UCSD-AML1 (cell line): ENCODE results near the gene PRDM2.

Experiments
- DNase-seq: peaks from one replicate; lab custom pipeline; 2025; ENCODE audit not compliant: unreplicated experiment; lab: John Stamatoyannopoulos, UW

Gene PRDM2

DNA sequence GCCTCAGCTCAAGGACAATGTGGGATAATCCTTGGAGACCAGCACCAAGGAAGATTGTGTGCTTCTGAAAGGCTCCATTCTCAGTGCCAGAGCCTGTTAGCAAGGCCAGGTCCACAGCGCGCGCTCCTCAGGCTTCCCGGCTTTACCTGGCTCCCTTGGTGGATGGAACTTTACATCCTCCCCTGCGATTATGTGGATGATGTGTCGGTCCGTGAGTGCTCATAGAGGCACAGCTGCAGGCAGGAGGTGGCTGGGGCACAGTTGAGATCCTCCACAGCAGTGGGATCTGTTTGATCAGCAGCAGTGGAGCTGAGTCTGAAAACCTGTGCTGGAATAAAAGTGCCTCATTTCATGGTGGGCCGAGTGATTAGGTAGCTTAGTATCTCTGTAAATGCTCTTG lies 62.7 kb downstream of the PRDM2 start:
- DNase-seq = no peak

DNA sequence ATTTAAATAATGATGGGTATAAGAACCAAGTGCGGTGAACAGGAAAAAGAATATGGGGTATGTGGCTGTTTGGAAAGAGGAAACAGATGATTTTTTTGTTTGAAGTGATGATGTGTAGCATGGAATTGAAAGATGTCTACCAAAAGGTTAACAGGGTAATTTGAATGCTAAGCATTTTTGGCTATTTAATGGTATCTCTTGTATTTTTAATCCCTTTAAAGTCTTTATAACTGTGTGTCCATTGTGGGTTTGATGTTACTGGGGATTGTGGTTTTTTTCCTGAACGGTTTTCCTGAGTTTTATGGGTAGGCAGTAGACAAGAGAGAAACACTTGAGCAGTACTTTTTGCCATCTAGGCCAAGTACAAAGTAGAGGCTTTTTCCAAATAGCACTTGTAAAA lies 63.2 kb downstream of the PRDM2 start:
- no peak for DNase-seq

DNA sequence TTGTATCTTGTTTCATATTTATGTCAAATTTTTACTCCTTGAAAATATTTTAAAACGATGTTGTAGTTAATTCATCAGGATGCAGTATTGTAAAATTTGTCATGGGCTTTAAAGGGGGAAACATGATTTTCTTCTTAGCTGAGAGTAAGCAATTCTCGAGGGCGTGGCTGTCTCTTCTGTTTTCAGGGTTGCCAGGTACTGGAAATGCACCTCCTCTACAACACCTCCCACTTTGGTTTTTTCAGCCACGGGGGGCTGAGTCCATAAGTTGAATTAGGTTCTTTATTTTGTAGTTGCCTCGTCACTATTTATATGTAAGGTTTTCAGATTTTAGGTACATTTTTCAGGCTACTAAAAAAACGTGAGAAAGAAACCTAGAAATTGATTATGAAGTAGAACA lies 64.0 kb downstream of the PRDM2 start:
- DNase-seq = no peak

DNA sequence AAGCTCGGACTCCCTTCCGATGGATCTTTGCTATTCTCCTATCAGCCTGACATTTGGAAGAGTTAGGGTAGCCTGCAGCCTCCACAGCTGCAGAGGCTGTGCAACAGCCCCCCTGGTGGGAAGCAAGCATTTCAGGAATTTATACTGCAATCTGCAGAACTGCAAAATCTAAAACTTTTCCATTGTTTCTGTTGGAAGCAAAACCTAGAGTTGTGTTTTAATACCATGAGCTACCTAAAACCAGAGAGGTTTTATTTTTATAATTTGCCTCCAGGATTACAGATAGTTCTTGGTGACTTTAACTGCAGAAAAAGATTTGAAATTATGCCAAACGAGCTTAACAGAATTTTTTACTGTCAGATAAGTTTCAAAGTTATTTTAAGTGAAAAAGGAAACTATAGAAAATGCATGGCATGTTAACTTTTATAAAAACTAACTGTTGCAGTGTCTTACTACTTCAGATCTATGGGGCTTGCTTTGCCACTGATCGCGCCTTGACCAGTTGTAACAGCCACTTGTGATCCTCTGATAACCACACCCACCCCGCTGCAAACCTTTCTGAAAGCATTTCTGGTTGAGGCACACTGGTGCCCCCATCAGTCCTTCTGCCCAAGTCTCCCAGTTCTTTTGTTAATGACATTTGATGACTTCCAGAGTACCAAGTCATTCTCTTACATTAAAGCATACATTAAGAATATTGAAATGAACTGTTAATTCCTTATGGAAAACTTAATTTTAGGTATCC lies 64.8 kb downstream of the PRDM2 start:
- DNase-seq = no peak

DNA sequence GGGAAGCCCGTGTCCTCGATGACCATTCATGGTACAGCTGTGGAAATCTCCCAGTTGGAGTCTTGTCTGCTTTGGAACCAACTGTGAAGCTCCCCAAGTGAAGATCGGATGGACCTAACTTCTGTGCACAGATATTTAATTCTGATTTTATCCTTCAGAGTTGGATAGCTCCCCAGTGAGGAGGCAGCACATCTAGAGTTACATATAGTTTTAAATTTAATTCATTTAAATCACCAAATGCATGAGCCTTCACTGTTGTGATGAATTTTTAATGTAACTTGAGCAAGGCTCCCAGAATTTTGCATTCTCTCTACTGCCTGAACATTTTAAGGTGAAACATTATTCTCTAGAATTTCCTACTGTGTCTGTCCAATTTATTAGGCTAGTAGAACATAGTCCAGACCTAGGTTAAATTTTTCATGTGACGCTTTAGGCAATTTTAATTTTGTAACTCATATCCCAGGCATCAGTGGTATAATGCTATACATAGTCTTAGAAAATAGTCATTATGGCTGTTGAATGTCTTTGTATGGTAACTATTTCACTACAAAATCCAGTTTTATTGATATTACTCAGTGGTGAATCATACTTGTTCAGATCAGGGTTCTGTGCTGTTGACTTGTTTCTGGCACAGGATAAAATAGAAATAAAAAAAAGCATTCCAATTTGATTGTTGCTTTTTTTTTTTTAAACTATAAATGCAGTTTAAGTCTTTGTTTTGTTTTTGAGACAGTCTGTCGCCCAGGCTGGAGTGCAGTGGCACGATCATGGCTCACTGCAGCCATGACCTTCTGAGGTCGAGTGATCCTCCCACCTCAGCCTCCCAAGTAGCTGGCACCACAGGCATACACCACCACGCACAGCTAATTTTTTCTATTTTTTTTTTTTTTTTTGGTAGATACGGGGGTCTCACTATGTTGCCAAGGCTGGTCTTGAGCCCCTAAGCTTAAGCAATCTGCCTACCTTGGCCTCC lies 66.9 kb downstream of the PRDM2 start:
- no peak for DNase-seq

DNA sequence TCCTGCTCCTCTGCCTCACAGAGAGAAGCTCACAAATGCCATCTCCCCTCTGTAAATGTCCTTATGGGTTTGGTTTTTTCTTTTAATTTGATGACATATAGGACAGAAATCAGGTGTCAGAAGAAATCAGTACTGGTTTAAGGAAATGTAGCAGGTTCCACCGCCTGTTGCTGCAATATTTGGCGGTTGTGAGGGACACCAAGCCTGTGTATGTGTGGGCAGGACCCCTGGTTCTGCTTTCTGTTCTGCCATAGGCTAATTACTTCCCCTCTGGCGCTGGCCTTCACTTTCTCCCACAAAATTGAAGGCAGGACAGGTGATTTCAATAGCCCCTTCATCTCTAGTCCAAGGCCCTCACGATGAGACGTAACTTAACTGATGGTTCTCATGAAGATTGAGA lies 69.2 kb downstream of the PRDM2 start:
- no peak for DNase-seq

DNA sequence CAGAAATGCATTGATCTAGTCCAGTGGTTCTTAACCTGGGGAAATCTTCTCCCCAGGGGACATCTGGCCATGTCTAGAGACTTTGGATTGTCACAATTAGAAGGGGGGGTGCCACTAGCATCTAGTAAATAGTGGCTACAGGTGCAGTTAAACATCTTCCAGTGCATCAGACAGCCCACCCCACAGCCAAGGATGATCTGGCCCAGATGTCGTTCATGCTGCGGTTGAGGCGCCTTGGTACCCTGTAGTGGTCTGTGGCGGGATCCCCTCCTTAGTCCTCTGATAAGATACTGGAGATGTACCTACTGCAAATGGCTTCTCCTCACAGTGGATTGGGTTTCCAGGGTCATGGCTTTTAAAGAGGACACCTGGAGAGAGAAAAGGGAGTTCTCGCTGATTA lies 69.8 kb downstream of the PRDM2 start:
- no peak for DNase-seq

DNA sequence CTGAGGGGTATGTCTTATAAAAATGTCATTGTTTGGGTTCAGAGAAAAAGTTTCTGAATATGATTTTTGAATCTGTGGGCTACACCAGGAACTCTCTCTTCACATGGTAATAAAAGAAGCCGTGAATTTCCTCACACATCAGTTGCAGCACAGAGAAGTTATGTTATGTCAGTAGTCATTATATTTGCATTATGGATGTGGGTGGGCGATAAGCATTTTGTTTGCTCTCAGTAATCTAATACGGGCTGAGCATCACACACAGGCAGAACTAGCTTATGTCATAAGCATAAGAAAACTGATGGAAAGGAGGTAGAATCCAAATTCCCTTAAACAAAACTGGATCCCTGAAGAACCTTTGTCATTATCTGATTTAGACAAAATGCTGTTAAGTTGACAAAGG lies 70.8 kb downstream of the PRDM2 start:
- no peak for DNase-seq

DNA sequence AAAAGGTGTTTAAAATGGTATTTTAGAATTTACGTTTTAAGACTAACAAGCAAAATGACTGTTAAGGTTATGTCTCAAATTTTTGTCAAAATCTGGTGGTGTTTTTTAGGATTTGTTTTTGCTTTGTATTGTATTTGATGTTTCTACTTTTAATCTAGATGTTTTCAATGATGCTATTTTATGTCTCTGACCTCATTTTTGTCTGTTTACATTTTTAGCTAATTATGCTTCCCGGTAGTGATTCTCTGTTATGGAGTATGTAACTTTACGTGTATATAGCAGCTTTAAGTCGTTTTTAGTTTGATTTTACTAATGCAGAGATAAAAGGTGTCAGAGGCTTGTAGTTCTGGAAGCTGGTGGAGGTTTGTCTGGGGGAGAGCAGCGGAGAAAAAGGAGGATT lies 71.8 kb downstream of the PRDM2 start:
- no peak for DNase-seq

DNA sequence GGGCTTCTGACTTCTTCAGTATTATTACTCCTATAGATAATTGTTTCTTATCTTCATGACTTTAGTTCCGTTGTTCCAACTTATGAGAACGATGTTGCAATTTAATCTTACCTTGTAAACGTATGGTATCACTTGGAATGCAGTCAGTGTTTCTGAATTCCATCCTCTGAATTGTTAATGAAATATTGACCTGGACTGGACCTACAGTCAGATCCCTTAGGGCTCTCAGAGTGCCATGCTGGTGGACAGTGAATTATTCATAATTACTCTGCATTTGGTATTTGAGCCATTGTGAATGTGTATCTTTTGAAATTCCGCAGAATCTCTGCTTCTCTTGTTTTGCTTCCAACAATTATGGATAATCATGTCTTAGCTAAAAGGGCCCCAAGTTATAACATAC lies 72.3 kb downstream of the PRDM2 start:
- no peak for DNase-seq

DNA sequence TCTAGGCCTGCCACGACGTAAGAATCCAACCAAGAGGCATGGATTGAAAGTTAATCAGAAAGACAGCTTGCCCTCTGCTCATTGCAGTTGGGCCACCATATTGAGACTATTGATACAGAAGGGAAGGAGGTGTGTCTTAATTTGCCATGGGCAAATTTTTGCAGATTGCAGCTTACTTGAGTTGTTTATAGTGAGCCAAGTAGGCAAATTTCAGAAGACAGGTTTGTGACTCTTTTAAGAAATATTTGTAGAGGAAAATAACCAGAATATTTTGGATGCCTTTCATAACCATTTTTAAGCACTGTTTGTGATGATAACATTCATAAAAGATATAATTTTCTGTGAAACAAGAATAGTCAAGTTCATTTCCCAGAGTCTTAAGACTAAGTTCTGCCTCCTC lies 74.1 kb downstream of the PRDM2 start:
- no peak for DNase-seq

DNA sequence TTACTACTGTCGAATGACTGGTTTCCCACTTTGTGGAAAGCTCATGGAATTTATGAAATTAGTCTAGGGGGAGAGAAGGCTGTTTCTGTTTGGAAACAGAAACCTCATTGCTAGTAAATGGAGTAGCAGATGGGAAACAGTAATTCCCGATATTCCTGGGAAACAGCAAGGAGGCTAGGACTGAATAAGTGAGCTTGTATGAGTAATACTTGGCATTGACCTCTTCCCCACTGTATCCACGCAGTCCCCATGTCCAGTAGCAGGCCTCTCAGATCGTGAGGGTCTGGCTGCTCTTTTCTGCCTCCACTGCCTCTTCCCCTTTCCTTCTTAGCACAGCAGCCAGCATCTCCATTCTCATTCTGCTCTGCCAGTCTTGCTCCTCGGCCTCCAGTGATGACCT lies 75.5 kb downstream of the PRDM2 start:
- DNase-seq = no peak

DNA sequence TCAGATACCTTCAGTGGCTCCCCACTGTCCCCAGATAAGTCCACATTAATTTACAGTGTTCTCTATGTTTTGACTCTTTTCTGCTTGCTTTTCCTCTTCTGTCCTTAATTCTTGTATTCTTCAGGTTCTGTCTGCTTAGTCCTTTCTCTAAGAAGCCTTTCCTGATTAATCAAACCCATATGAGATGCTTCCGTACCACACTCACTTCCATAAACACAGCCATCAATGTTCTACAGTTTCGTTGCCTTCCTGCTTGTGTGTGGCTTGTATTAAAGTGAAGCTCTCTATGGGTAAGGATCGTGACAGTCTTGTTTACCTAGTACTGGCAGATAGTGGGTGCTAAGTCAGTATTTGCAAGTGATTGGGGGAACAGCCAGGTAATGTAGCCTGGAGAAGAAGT lies 75.9 kb downstream of the PRDM2 start:
- no peak for DNase-seq

DNA sequence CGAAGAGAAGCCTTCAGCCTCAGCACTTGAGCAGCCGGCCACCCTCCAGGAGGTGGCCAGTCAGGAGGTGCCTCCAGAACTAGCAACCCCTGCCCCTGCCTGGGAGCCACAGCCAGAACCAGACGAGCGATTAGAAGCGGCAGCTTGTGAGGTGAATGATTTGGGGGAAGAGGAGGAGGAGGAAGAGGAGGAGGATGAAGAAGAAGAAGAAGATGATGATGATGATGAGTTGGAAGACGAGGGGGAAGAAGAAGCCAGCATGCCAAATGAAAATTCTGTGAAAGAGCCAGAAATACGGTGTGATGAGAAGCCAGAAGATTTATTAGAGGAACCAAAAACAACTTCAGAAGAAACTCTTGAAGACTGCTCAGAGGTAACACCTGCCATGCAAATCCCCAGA lies 78.4 kb downstream of the PRDM2 start:
- DNase-seq = no peak

DNA sequence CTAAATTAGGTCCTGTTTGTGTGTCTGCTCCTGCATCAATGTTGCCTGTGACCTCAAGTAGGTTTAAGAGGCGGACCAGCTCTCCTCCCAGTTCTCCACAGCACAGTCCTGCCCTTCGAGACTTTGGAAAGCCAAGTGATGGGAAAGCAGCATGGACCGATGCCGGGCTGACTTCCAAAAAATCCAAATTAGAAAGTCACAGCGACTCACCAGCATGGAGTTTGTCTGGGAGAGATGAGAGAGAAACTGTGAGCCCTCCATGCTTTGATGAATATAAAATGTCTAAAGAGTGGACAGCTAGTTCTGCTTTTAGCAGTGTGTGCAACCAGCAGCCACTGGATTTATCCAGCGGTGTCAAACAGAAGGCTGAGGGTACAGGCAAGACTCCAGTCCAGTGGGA lies 79.9 kb downstream of the PRDM2 start:
- DNase-seq = no peak

DNA sequence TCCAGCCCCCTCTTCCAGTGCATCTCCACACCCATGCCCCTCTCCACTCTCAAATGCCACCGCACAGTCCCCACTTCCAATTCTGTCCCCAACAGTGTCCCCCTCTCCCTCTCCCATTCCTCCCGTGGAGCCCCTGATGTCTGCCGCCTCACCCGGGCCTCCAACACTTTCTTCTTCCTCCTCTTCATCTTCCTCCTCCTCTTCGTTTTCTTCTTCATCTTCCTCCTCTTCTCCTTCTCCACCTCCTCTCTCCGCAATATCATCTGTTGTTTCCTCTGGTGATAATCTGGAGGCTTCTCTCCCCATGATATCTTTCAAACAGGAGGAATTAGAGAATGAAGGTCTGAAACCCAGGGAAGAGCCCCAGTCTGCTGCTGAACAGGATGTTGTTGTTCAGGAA lies 80.8 kb downstream of the PRDM2 start:
- no peak for DNase-seq

DNA sequence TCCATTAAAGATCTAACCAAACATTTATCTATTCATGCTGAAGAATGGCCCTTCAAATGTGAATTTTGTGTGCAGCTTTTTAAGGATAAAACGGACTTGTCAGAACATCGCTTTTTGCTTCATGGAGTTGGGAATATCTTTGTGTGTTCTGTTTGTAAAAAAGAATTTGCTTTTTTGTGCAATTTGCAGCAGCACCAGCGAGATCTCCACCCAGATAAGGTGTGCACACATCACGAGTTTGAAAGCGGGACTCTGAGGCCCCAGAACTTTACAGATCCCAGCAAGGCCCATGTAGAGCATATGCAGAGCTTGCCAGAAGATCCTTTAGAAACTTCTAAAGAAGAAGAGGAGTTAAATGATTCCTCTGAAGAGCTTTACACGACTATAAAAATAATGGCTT lies 81.2 kb downstream of the PRDM2 start:
- no peak for DNase-seq

DNA sequence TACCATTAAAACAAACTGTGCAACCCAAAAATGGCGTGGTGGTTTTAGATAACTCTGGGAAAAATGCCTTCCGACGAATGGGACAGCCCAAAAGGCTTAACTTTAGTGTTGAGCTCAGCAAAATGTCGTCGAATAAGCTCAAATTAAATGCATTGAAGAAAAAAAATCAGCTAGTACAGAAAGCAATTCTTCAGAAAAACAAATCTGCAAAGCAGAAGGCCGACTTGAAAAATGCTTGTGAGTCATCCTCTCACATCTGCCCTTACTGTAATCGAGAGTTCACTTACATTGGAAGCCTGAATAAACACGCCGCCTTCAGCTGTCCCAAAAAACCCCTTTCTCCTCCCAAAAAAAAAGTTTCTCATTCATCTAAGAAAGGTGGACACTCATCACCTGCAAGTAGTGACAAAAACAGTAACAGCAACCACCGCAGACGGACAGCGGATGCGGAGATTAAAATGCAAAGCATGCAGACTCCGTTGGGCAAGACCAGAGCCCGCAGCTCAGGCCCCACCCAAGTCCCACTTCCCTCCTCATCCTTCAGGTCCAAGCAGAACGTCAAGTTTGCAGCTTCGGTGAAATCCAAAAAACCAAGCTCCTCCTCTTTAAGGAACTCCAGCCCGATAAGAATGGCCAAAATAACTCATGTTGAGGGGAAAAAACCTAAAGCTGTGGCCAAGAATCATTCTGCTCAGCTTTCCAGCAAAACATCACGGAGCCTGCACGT lies 82.1 kb downstream of the PRDM2 start:
- no peak for DNase-seq

DNA sequence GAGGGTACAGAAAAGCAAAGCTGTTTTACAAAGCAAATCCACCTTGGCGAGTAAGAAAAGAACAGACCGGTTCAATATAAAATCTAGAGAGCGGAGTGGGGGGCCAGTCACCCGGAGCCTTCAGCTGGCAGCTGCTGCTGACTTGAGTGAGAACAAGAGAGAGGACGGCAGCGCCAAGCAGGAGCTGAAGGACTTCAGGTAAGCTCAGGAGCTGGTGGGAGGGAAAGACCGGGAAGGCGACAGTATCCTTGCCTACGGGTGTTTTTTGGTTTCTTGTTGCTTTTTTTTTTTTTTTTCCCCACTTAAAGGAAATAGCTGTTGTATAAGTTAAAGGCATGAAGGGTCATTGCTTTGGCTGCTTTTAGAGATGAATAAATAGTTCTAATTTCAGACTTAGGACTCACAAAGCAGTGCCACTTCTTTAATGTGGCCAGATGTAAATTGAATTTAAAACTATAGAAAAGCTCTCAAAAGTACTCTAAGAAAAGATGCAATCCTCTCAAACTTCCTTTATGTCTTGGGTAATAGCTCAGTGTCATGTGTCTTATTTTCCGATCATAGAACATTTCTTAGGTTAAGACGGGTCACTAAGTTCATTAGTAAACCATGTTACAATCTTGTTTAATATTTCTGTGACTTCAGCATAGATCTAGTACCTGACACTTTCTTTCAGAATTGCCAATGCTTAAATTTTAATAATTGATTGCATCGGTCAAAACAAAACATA lies 82.8 kb downstream of the PRDM2 start:
- no peak for DNase-seq

DNA sequence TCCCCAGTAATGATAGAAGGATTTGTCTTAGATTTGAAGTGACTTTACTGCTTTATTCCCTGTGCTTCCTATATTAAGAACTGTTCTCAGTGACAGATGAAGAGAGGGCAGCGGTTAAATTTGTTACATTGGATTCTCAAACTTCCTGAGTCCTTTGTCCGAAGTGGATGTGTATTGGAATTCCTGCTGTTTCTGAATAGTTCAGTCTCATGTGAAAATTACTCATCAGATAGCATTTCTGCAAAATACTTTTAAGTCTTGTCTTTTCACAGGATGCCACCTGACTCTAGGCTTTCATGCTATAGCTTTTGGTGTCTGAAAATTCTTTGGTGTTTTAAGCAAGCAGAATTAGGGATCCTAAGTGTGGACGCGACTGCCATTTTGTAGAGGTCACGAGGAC lies 83.6 kb downstream of the PRDM2 start:
- DNase-seq = no peak

DNA sequence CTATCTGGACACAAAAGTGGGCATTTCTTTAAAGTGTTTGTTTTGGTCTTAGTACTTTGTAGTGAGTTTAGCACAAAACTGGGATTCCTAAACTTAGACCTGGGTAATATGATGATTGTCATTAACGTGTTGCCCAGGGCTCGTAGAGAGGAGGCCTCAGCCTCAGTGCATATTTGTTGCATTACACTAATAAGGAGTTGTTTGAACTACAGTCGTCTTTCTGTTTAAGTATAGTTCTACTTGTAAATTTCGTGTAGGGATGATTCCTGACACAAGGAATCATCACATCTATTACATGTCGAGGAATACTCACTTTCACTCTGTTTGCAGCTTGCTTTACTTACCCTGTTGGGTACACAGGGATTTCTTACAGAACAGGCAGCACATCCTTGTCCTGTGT lies 85.0 kb downstream of the PRDM2 start:
- DNase-seq = no peak
